Activated gamma-delta T cell treated with Interleukin-2 at 50 U/mL for 16 hours (primary cell): ENCODE measurements around the gene PDE4B.
"Not testable (repeated sequence)": the region's sequence is repeated elsewhere in the genome, so short reads cannot be mapped to it uniquely, and the experiment has no call there.

Experiments used
- DNase-seq: peaks from one replicate; pipeline ENCODE4 v3.0.0-alpha.2; 2020

The PDE4B gene

GRCh38 chr1:65817891-65818290 lies 25.2 kb downstream of the PDE4B start:
- DNase-seq = no peak

GRCh38 chr1:65818966-65819365 lies 26.3 kb downstream of the PDE4B start:
- DNase-seq = no peak

GRCh38 chr1:65820983-65821382 lies 28.3 kb downstream of the PDE4B start:
- DNase-seq = no peak

- DNase-seq = no peak
These were observed 28.7 kb downstream of the PDE4B start for GRCh38 chr1:65821386-65821785.

DNA sequence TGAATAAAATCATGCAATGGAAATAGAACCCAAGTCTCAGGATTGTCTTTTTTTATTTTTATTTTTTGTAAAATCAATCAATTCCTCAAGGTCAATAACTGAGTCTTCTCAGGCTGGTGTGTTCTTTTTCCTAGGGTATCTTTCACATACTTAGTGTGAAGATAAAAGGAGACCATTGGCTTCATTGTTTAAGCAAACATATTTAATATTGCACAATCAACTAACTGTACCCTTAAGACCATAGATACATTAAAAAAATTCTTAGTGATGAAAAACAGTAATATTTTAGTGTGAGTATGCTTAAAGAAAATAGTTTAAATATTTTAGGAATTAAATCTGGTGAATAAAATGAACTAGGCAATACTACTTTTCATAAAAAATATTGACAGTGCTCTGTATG lies 31.4 kb downstream of the PDE4B start:
- no peak for DNase-seq

DNA sequence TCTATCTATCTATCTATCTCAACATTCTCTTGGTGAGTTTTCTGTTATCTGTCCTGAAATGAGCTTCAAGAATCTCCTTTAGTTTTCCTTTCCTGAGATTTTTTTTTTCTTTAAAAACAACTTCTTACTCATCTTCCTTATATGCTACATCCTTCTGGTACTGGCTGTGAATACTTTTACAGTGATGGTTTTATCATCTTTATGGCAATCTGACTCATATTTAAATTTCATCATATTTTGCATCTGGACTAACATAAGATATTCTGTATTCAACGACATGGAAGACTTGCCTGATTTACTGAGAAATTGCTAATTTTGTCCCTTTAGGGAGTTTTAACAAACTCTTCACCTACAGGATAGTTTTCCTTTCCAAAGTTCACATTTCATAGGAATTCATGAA lies 33.0 kb downstream of the PDE4B start:
- DNase-seq = no peak

- no peak for DNase-seq
These were observed 34.1 kb downstream of the PDE4B start for GRCh38 chr1:65826782-65827181.

GRCh38 chr1:65827346-65827745 lies 34.7 kb downstream of the PDE4B start:
- no peak for DNase-seq

GRCh38 chr1:65830306-65830705 lies 37.6 kb downstream of the PDE4B start:
- no peak for DNase-seq

- DNase-seq = no peak
These were observed 39.6 kb downstream of the PDE4B start for GRCh38 chr1:65832296-65832695.

DNA sequence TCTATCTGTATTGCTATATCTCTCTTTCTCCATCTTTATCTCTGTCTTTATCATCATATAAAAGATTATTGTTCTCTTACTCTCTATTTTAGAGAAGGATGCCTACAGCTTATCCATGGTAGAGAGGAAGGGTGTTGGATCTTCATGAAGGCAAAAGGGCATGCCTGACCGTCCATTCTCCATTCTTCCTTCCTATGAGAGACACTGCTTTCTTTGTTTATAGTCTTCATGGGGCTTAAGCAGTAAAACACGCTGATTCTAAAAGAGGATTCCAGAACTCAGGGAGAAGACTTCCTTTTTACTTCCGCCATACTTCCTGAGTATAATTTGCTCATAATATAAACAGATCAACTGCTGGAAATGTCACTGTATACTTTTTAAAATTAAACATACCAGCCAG lies 44.0 kb downstream of the PDE4B start:
- DNase-seq = no peak

- DNase-seq = no peak
These were observed 48.0 kb downstream of the PDE4B start for GRCh38 chr1:65840683-65841082.

- no peak for DNase-seq
These were observed 51.6 kb downstream of the PDE4B start for GRCh38 chr1:65844296-65844695.

GRCh38 chr1:65844821-65845534 lies 52.3 kb downstream of the PDE4B start:
- DNase-seq = no peak

- DNase-seq = no peak
These were observed 52.9 kb downstream of the PDE4B start for GRCh38 chr1:65845535-65846060.

DNA sequence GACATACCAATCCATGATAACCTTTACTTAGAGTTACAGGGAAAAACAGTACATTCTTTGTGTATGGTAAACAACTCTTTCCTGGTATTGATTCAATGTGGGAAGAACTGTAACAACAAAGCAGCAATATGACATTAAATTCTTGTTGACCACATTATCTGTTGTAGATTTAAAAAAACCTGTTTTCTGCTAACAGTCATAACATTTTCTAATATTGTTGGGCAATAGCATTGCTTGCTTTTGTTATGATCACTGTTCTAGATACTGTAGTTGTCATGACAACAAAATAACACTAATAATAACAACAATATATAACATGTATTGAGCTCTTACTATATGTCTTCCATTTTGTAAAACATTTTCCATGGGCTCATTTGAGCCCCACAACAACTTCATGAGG lies 54.2 kb downstream of the PDE4B start:
- DNase-seq = no peak

DNA sequence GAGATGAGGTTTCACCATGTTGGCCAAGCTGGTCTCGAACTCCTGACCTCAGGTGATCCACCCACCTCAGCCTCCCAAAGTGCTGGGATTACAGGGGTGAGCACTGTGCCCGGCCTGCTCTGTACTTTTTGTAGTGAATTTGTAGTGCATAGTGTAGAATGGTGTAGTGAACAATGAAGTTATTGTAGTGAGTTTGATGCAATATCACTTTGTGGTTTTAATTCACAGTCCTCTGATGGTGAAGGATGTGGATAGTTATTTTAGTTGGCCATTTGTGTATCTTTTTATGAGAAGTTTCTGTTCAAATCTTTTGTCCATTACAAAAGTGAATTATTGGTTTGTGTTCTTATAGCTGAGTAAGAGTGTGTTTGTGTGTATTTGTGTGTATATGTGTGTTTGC lies 57.6 kb downstream of the PDE4B start:
- no peak for DNase-seq

GRCh38 chr1:65856591-65856990 lies 63.9 kb downstream of the PDE4B start:
- DNase-seq = not testable (repeated sequence)

DNA sequence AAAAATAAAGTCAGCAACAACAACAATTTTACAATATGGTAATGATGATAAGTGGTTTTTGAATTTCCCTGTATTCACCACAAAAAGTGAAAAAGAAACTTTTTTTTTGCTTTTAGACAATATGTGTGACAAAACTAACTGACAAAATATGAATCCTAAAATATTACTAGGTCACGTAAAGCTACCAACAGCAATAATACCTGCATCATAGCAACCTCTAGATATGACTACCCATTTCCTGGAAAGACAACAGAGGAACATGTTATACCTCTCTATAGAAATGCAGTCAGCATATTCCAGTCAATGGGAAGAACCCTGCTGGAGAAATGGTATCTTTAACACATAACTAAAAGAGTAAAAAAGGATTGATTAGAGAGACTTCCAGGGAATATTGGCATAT lies 73.7 kb downstream of the PDE4B start:
- DNase-seq = no peak

DNA sequence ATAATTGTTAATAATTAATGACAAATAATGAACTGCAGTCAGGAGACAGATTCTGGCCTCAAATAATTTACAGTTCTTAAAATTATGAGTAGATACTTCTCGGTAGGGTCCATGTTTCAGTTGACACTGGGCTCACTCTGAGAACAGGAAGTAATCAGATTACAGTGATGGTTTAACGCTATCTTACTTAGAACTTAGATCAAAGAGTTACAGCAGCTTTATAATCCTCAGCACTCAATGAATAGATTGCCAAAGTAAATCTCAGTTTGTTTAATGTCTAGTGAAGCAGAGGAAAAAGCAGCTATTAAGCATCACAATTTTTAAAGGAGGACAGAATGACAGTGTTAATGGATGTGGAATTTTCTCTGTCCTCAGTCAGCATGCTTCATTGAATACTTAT lies 79.6 kb downstream of the PDE4B start:
- no peak for DNase-seq

DNA sequence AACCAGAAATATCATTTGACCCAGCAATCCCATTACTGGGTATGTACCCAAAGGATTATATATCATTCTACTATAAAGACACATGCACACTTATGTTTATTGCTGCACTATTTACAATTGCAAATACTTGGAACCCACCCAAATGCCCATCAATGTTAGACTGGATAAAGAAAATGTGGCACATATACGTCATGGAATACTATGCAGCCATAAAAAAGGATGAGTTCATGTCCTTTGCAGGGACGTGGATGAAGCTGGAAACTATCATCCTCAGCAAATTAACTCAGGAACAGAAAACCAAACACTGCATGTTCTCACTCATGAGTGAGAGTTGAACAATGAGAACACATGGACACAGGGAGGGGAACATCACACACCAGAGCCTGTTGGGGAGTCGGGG lies 85.6 kb downstream of the PDE4B start:
- not testable (repeated sequence) for DNase-seq

- no peak for DNase-seq
These were observed 87.9 kb downstream of the PDE4B start for GRCh38 chr1:65880611-65881010.

DNA sequence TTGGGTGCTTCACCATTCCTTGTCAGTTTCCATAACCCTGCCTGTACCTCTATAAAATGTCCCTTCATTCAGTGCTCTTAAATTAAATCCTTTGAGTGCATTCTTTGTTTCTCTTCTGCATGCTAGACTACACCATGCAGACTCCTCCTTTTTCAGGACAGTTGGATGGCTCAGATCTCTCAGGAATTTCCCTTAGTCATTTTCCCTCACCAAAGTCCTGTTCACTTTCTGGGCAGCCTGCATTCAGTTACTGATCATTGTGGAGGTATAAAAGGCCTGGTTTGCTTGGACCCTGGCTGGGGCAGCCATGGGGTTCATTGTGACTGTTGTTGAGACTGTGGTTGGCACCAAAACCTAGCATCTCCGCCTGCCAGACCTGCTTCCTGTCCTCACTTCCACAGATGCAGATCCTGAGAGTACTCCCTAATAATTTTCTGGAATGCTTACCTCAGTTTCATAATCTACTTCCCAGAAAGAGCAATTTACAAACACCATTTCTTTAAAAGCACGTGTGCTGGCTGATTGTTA lies 88.4 kb downstream of the PDE4B start:
- no peak for DNase-seq

DNA sequence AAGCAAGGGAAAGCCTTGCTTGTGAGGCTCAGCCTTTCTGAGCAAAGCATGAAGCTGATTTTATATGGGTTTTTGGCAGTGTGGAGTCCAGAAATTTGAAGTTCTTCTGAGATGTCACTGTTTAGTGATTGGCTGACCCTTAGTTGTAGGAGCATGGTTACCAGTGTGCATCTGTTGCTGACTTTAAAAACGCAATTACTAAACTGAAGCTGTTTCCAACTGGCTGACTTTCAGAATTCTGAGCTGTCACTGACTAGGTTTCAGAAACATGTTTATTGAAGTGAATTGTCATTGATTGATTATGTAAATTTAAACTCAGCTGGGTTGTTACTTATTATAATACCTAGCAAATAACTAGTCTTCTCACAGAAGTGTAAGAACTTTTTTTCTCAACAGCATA lies 89.4 kb downstream of the PDE4B start:
- DNase-seq = no peak

- no peak for DNase-seq
These were observed 96.7 kb downstream of the PDE4B start for GRCh38 chr1:65889441-65889840.
